K562 (cell line): ENCODE data around the gene CRACR2B. TPM values are rescaled to one million over a fixed set of nuclear protein-coding genes. Genes with fewer than 3 reads are reported as not detected.

Source experiments
- DDX20 ChIP-seq: fragments of 450-650 bp; IDR thresholded peaks from 2 replicates; pipeline ENCODE4 v1.6.1; 2016; ENCODE audit warnings: missing genetic modification characterization, low read depth, mild to moderate bottlenecking, missing compliant biosample characterization, moderate library complexity
- E2F6 ChIP-seq, 2 experiments: IDR thresholded peaks; 2 replicates each; pipeline ENCODE4 v1.6.1; 2011; ENCODE audit warnings: borderline replicate concordance in 1 of 2, control low read depth in 1 of 2, low read depth in 1 of 2, low read length in 1 of 2, mild to moderate bottlenecking in 1 of 2, mixed read lengths in 1 of 2, moderate library complexity in 1 of 2; ENCODE audit not compliant: insufficient read depth in 1 of 2, insufficient read length in 1 of 2, poor library complexity in 1 of 2, severe bottlenecking in 1 of 2; ENCODE audit errors: extremely low read depth in 1 of 2
- FOXP1 ChIP-seq: sonication (generic); formaldehyde crosslinking; IDR thresholded peaks from 2 replicates; pipeline ENCODE4 v1.8.0; 2022; ENCODE audit warnings: mild to moderate bottlenecking, missing genetic modification reagents
- GABPB1 ChIP-seq: sonication (generic); formaldehyde crosslinking; IDR thresholded peaks from 2 replicates; pipeline ENCODE4 v1.8.0; 2022; ENCODE audit warnings: mild to moderate bottlenecking, missing genetic modification reagents
- KDM2B ChIP-seq: fragments of 250-450 bp; sonication (Bioruptor Pico); IDR thresholded peaks from 2 replicates; pipeline ENCODE4 v1.8.0; 2021; ENCODE audit warnings: mild to moderate bottlenecking, moderate library complexity
- KHSRP ChIP-seq: fragments of 450-650 bp; IDR thresholded peaks from 2 replicates; pipeline ENCODE4 v1.6.1; 2017
- MAFK ChIP-seq: IDR thresholded peaks from 2 replicates; pipeline ENCODE4 v1.6.1; 2011; ENCODE audit warnings: low read length, improper control_type of control experiment
- NFE2 ChIP-seq: IDR thresholded peaks from 2 replicates; pipeline ENCODE4 v1.6.1; 2014; ENCODE audit warnings: antibody characterized with exemption, low read depth
- NKRF ChIP-seq: fragments of 450-650 bp; IDR thresholded peaks from 2 replicates; pipeline ENCODE4 v1.6.1; 2016; ENCODE audit warnings: borderline replicate concordance
- NR1H2 ChIP-seq: sonication (generic); formaldehyde crosslinking; IDR thresholded peaks from 2 replicates; pipeline ENCODE4 v1.4.0; 2020; ENCODE audit warnings: mild to moderate bottlenecking, missing genetic modification reagents
- PURB ChIP-seq: sonication (generic); formaldehyde crosslinking; IDR thresholded peaks from 2 replicates; pipeline ENCODE4 v1.9.0; 2021; ENCODE audit warnings: low read depth, mild to moderate bottlenecking, missing genetic modification reagents
- RBM25 ChIP-seq: fragments of 200-400 bp; formaldehyde crosslinking; IDR thresholded peaks from 2 replicates; pipeline ENCODE4 v1.6.1; 2018; ENCODE audit warnings: low read length, low read depth, moderate library complexity; ENCODE audit not compliant: severe bottlenecking
- SMARCB1 ChIP-seq: IDR thresholded peaks from 2 replicates; pipeline ENCODE4 v1.6.1; 2011; ENCODE audit warnings: improper control_type of control experiment, low read depth; ENCODE audit not compliant: insufficient read length
- TBL1XR1 ChIP-seq, 2 experiments: IDR thresholded peaks; 2 replicates each; pipeline ENCODE4 v1.6.1; 2012; ENCODE audit warnings: improper control_type of control experiment in 2 of 2, low read length in 2 of 2, mild to moderate bottlenecking in 1 of 2
- TFAP4 ChIP-seq: sonication (generic); formaldehyde crosslinking; IDR thresholded peaks from 2 replicates; pipeline ENCODE4 v1.8.0; 2022; ENCODE audit warnings: missing genetic modification reagents, mild to moderate bottlenecking, moderate library complexity, borderline replicate concordance
- ZBTB2 ChIP-seq: fragments of 450-650 bp; IDR thresholded peaks from 2 replicates; pipeline ENCODE4 v1.6.1; 2016; ENCODE audit warnings: antibody characterized with exemption
- ZFP36 ChIP-seq: fragments of 150-350 bp; IDR thresholded peaks from 2 replicates; pipeline ENCODE4 v1.6.1; 2018; ENCODE audit warnings: low read length, low read depth; ENCODE audit not compliant: partially characterized antibody
- ZNF146 ChIP-seq: IDR thresholded peaks from one replicate; pipeline ENCODE4 v1.6.1; 2018; ENCODE audit warnings: missing compliant biosample characterization; ENCODE audit not compliant: unreplicated experiment
- ZNF165 ChIP-seq: fragments of 250-450 bp; sonication (Bioruptor Pico); IDR thresholded peaks from 2 replicates; pipeline ENCODE4 v1.4.0; 2020; ENCODE audit warnings: borderline replicate concordance
- ZNF354B ChIP-seq: fragments of 250-450 bp; sonication (Bioruptor Pico); IDR thresholded peaks from 2 replicates; pipeline ENCODE4 v1.4.0; 2020
- ZNF639 ChIP-seq, 2 experiments: fragments of 200-800 bp in 1 of 2; sonication (Bioruptor generic) in 1 of 2; sonication (generic) in 1 of 2; formaldehyde crosslinking in 1 of 2; IDR thresholded peaks in 1 of 2; conservative IDR thresholded peaks in 1 of 2; 2 replicates each; pipeline versions ENCODE4 v1.5.0 to v1.6.1; 2016 to 2020; ENCODE audit warnings: missing compliant biosample characterization in 1 of 2, missing genetic modification characterization in 1 of 2, missing genetic modification reagents in 1 of 2
- polyA plus RNA-seq, 8 experiments: library from polyadenylated mRNA; depleted of rRNA in 4 of 8; stranded (reverse) in 5 of 8; unstranded in 3 of 8; fragments of >200 nt; fragmentation: Nextera tagmentation in 2 of 8; fragmentation: Illumina TruSeq in 1 of 8; extraction: Ambion mirVana in 2 of 8; extraction: Trizol in 1 of 8; gene quantifications; 2 replicates each; pipeline versions ENCODE4 v1.2.1 to v1.2.3, GENCODE V29; 2011 to 2014; ENCODE audit warnings: inconsistent platforms in 1 of 8, missing spikeins in 1 of 8
- total RNA-seq, 7 experiments: library from RNA; depleted of rRNA in 6 of 7; stranded (reverse); fragments of >200 nt in 6 of 7; fragmentation: Illumina TruSeq in 2 of 7; extraction: Trizol in 2 of 7; gene quantifications; 2 replicates each; pipeline versions ENCODE4 v1.2.1 to v1.2.3, GENCODE V29; 2011 to 2021; ENCODE audit warnings: low replicate concordance in 1 of 7

CRACR2B gene
- total and polyA plus RNA-seq, 9 of the 15 experiments (the other 6 are each of a cell fraction or from before 2014, with no cell fraction given) = 0.10 to 51.0 (median 6.0) TPM

GRCh38 chr11:832529-833113, 4.9 kb downstream of the CRACR2B start, which contains the start of gene CD151 (continued):
- TF ChIP-seq ZNF639 (CRISPR knock-in tag; conservative IDR thresholded peaks at IDR 0.05 in 1 of 2, IDR thresholded peaks at IDR 0.05 in 1 of 2) = peak in 1 of 2 experiments; percentile 36; a peak in 1 of 4 replicates
- peak in 1 of 2 experiments; percentile 69 for TF ChIP-seq E2F6 (IDR thresholded peaks at IDR 0.05; ENCODE audit: borderline replicate concordance in 1 of 2, extremely low read depth in 1 of 2, insufficient read depth in 1 of 2, insufficient read length in 1 of 2, low read depth in 1 of 2, low read length in 1 of 2, poor library complexity in 1 of 2, severe bottlenecking in 1 of 2)
- peak; percentile 44; the same call in 1 of the 2 replicates for TF ChIP-seq NKRF
- peak; percentile 5; the same call in 1 of the 2 replicates for TF ChIP-seq TFAP4 (CRISPR knock-in tag)
- peak; percentile 2 for TF ChIP-seq ZNF146 (CRISPR knock-in tag)
- no peak for TF ChIP-seq NFE2
- TF ChIP-seq KDM2B (CRISPR knock-in tag) = no peak
- TF ChIP-seq TBL1XR1 (IDR thresholded peaks at IDR 0.05; ENCODE audit: low read length in 2 of 2) = no peak
- no peak for TF ChIP-seq ZFP36
- no peak for TF ChIP-seq MAFK
- TF ChIP-seq SMARCB1 = no peak
- TF ChIP-seq ZNF354B = no peak
- TF ChIP-seq ZBTB2 = 0 out of 2 replicates have a peak, but pooled peaks have one; percentile 29
- TF ChIP-seq ZNF165 (CRISPR knock-in tag) = no peak
- no peak for TF ChIP-seq DDX20
- TF ChIP-seq RBM25 = no peak
- TF ChIP-seq PURB = no peak
- TF ChIP-seq NR1H2 (CRISPR knock-in tag) = no peak
- TF ChIP-seq FOXP1 = peak; percentile 54; the same call in 1 of the 2 replicates
- peak; percentile 40; the same call in 1 of the 2 replicates for TF ChIP-seq GABPB1 (CRISPR knock-in tag)
- no peak for TF ChIP-seq KHSRP
